KMS-11 (cell line): ENCODE data around the gene CHMP2B.
"Not testable (repeated sequence)": the region's sequence is repeated elsewhere in the genome, so short reads cannot be mapped to it uniquely, and the experiment has no call there.

Experiments used
- H2AFZ ChIP-seq: fragments of 200-600 bp; sonication (generic); 2 replicates; pipeline ENCODE4 v1.6.1; 2016; ENCODE audit warnings: antibody characterized with exemption, mixed run types, low read depth
- H3K27ac ChIP-seq: fragments of 200-600 bp; sonication (generic); 2 replicates; pipeline ENCODE4 v1.6.1; 2016; ENCODE audit warnings: mild to moderate bottlenecking, mixed run types
- H3K27me3 ChIP-seq: fragments of 200-600 bp; sonication (generic); 2 replicates; pipeline ENCODE4 v1.6.1; 2017; ENCODE audit warnings: mild to moderate bottlenecking, low read depth, mixed run types, moderate library complexity; ENCODE audit not compliant: insufficient read depth
- H3K36me3 ChIP-seq: fragments of 200-600 bp; sonication (generic); 2 replicates; pipeline ENCODE4 v1.6.1; 2017; ENCODE audit warnings: mild to moderate bottlenecking, mixed run types; ENCODE audit not compliant: insufficient read depth
- H3K4me1 ChIP-seq: fragments of 200-600 bp; sonication (generic); 2 replicates; pipeline ENCODE4 v1.6.1; 2016; ENCODE audit warnings: mild to moderate bottlenecking, low read depth, mixed run types; ENCODE audit not compliant: poor library complexity, severe bottlenecking
- H3K4me2 ChIP-seq: fragments of 200-600 bp; sonication (generic); 2 replicates; pipeline ENCODE4 v1.7.0; 2016; ENCODE audit warnings: mild to moderate bottlenecking, mixed run types
- H3K4me3 ChIP-seq: fragments of 200-600 bp; sonication (generic); IDR thresholded peaks from 2 replicates; pipeline ENCODE4 v1.6.1; 2017; ENCODE audit warnings: low read depth, low read length, mixed read lengths; ENCODE audit not compliant: insufficient read depth
- H3K79me2 ChIP-seq: fragments of 200-600 bp; sonication (generic); 2 replicates; pipeline ENCODE4 v1.6.1; 2016; ENCODE audit warnings: low read depth, mixed run types; ENCODE audit not compliant: insufficient read depth
- H3K9ac ChIP-seq: fragments of 200-600 bp; sonication (generic); 2 replicates; pipeline ENCODE4 v1.6.1; 2016; ENCODE audit warnings: mild to moderate bottlenecking, mixed run types
- H4K20me1 ChIP-seq: fragments of 200-600 bp; sonication (generic); 2 replicates; pipeline ENCODE4 v1.6.1; 2016; ENCODE audit warnings: mild to moderate bottlenecking, mixed run types; ENCODE audit not compliant: insufficient read depth
- TF ChIP-seq, protein P1 (sequence below): fragments of 200-600 bp; sonication (generic); conservative IDR thresholded peaks from 2 replicates; pipeline ENCODE4 v1.6.1; 2017; ENCODE audit warnings: low read depth, mild to moderate bottlenecking, antibody characterized with exemption, low read length, moderate library complexity, mixed read lengths

The CHMP2B gene

DNA sequence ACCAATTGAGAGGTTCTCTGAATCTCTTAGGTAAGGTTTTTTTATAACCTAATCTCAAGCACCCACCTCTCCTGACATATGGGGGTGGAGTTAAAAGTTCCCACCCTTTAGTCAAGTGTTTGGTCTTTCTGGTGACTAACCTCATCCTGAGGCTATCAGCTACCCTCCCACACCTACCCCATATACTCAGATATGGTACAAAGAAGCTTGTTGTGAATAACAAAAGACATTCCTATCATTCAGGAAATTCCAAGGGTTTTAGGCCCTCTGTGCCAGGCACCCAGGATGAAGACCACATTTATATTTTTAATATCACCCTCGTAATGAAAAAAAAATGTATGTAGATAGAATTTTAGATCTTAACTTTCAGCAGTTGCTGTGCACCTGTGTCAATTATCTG is 9.0 kb downstream of the CHMP2B start:
- Histone ChIP-seq H3K4me1 (no peaks in the 10 kb centered on the region), H3K27ac (no peak overlapping the region), H3K79me2 (no peaks in the 10 kb centered on the region), H3K36me3 (no peaks in the 10 kb centered on the region), H2AFZ (no peak overlapping the region), H3K4me3 (no peak overlapping the region), H3K27me3 (no peaks in the 10 kb centered on the region), H3K4me2 (no peak overlapping the region), H3K9ac (no peak overlapping the region), H4K20me1 (no peaks in the 10 kb centered on the region)
- TF ChIP-seq, protein P1, sequence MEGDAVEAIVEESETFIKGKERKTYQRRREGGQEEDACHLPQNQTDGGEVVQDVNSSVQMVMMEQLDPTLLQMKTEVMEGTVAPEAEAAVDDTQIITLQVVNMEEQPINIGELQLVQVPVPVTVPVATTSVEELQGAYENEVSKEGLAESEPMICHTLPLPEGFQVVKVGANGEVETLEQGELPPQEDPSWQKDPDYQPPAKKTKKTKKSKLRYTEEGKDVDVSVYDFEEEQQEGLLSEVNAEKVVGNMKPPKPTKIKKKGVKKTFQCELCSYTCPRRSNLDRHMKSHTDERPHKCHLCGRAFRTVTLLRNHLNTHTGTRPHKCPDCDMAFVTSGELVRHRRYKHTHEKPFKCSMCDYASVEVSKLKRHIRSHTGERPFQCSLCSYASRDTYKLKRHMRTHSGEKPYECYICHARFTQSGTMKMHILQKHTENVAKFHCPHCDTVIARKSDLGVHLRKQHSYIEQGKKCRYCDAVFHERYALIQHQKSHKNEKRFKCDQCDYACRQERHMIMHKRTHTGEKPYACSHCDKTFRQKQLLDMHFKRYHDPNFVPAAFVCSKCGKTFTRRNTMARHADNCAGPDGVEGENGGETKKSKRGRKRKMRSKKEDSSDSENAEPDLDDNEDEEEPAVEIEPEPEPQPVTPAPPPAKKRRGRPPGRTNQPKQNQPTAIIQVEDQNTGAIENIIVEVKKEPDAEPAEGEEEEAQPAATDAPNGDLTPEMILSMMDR: no peak

DNA sequence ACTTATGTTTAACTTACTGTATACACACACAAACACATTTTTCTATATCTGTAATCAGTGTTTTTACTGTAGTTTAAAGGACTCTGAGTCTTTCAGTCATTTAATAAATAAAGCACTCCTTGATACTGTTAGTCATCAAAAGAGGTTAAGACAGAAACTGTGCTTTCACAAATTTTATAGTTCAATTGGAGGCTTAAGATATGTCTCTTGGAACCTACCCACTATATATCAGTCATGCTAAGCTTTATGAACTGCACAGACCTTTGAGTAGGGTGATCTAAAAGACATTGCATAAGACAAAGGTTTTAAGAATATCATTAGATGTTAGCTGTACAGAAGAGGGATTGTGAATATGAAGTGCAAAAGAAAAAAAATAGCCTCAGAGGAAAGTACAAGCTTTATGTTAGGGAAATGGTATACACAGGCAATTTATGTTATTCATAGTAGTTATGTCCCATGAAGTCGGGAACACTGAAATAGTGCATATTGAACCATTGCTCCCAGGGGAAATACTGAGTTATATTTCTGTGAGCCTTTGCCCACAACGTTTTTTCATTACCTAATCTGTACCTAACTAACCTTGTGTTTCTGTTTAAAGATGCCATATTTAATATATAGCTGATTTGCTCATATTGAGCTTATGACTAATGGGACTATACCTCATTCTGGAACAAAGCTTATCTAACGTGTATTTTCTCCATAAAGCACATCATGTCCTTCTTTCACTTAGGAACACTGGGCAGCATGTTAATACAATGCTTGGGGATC is 19.7 kb downstream of the CHMP2B start:
- H3K9ac ChIP-seq: no peak overlapping the region
- no peaks in the 10 kb centered on the region for H3K79me2 ChIP-seq
- no peak overlapping the region for H3K4me3 ChIP-seq
- H4K20me1 ChIP-seq: no peaks in the 10 kb centered on the region
- TF ChIP-seq, protein P1: no peak
- H2AFZ ChIP-seq: no peak overlapping the region
- H3K4me2 ChIP-seq: no peak overlapping the region
- no peaks in the 10 kb centered on the region for H3K36me3 ChIP-seq
- H3K27me3 ChIP-seq: no peaks in the 10 kb centered on the region
- H3K27ac ChIP-seq: no peak overlapping the region
- no peaks in the 10 kb centered on the region for H3K4me1 ChIP-seq

DNA sequence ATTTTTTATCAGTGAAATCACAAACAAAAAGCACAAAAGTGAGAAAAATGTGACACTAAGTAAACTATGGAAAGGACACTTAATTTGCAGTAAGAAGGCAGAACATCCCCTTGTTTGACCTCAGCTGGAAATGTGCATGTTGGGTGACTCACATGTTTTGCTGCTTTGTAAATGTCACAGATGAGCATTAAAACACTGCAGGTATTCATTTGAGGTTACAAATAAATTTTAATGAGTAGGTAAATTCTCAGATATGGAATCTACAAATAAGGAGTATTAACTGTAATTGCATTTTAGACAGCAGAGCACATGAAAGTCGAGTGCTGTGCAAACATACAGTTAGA is 20.3 kb downstream of the CHMP2B start:
- H2AFZ ChIP-seq: no peak overlapping the region
- TF ChIP-seq, protein P1: no peak
- no peaks in the 10 kb centered on the region for H4K20me1 ChIP-seq
- H3K9ac ChIP-seq: no peak overlapping the region
- no peak overlapping the region for H3K4me2 ChIP-seq
- no peak overlapping the region for H3K4me3 ChIP-seq
- no peaks in the 10 kb centered on the region for H3K27me3 ChIP-seq
- no peaks in the 10 kb centered on the region for H3K4me1 ChIP-seq
- H3K36me3 ChIP-seq: no peaks in the 10 kb centered on the region
- H3K79me2 ChIP-seq: no peaks in the 10 kb centered on the region
- no peak overlapping the region for H3K27ac ChIP-seq

DNA sequence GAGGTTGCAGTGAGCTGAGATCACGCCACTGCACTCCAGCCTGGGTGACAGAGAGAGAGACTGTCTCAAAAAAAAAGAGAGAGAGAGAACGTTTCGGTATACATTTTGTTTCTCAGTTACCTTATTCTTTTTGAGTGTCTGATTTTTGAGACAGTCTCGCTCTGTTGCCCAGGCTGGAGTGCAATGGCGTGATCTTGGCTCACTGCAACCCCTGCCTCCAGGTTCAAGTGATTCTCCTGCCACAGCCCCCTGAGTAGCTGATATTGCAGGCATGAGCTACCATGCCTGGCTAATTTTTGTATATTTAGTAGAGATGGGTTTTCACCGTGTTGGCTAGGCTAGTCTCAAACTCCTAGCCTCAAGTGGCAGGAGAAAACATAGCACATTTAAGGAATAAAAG is 21.1 kb downstream of the CHMP2B start:
- H3K4me2 ChIP-seq, H3K4me1 ChIP-seq, H3K36me3 ChIP-seq: not testable (repeated sequence)

DNA sequence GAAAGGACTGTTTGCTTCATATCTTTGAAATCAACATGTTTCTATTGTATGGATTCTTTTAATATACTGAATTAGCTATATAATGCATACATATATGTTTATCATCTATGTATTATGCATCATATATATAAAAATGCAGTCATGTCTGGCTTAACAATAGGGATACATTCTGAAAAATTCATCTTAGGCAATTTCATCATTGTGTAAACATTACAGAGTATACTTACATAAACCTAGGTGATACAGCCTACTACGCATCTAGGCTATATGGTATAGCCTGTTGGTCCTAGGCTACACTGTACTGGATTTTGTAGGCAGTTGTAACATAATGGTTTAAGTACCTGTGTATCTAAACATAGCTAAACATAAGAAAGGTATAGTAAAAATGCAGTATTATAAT is 21.7 kb downstream of the CHMP2B start:
- TF ChIP-seq, protein P1: no peak

More for the DNA sequence above, 21.1 kb downstream of the CHMP2B start:
- not testable (repeated sequence) for H3K27ac ChIP-seq, H3K9ac ChIP-seq, H3K27me3 ChIP-seq, H4K20me1 ChIP-seq, H2AFZ ChIP-seq, H3K4me3 ChIP-seq, H3K79me2 ChIP-seq

More for the DNA sequence above, 21.7 kb downstream of the CHMP2B start:
- no peak overlapping the region for H3K27ac ChIP-seq
- no peaks in the 10 kb centered on the region for H3K79me2 ChIP-seq
- H3K36me3 ChIP-seq: no peaks in the 10 kb centered on the region
- H3K4me1 ChIP-seq: no peaks in the 10 kb centered on the region
- H3K27me3 ChIP-seq: no peaks in the 10 kb centered on the region
- H3K4me2 ChIP-seq: no peak overlapping the region
- H3K4me3 ChIP-seq: no peak overlapping the region
- no peaks in the 10 kb centered on the region for H4K20me1 ChIP-seq
- H2AFZ ChIP-seq: no peak overlapping the region
- no peak overlapping the region for H3K9ac ChIP-seq
